ENCODE measurements around the gene RAP2A.

RAP2A gene

DNA sequence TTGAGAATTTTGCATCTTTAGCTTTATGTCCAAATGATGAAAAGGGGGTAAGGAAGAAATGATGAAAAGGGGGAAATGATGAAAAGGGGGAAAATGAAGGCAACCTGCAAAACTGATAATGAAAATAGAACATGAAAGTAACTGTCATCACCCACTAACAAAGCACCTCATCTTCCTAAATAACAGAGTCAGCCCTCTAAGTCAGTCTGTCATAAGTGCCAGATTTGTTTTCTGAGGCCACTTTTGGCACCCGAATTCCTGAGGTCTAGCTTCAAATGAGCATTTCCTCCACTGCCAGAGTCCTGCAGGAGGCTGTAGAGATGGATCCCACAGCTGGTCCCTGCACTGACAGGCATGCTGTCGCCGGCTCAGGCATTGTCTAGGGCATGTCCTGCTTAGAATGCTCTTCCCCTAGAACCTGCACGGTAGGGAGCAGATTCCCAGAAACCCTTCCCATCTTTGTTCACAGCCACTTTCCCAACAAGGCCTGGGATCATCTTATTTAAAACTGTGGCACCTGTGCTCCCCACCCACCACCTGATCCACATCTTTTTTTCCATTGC, 25.3 kb downstream of the RAP2A start:
- peak overlapping the region; percentile 82 for H3K27ac ChIP-seq (ENCODE audit: low read length)
- H3K4me3 ChIP-seq (ENCODE audit: low read length) = peak overlapping the region; percentile 55
- H3K4me2 ChIP-seq (ENCODE audit: low read depth, low read length) = peak overlapping the region; percentile 96

DNA sequence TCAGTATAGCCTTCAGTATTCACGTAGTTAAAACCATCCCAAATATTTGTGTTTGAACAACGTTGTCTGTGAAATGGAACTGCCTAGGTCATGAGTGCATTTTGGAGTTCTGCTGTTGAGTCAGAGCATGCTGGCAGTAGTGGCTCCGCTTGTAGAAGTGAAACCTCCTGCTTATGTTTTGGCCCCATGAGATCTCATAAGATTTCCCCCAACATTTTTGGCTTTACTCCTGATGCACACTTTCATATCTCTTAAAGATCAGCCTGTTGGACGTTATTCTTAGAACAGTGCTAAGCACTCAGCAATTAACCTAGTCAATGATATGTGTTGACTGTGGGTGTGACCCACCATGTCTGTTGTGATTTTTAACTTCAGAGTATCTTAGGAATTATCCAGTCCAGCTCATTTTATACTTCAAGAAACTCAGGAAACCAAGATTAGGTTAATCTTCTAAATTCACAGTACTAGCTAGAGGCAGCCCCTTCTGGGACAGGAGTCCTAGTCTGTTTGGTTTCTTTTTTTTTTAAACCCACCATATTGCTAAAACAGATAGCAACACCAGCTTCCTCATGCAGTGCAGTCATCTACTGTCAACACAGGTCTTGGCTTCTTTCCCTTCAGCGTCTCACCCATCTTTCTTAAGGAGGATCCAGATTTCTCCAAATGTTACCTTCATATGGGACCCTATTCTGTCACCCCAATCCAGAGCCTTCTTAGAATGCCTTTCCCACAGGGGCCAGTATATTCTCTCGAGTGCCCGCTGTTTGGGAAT, 26.2 kb downstream of the RAP2A start:
- no peaks in the 10 kb centered on the region for H3K9me3 ChIP-seq (replicated peaks; ENCODE audit: insufficient read depth, low read length)
- DNase-seq = peak; percentile 84
- H3K4me2 ChIP-seq (ENCODE audit: low read depth, low read length) = peak overlapping the region; percentile 96
- no peak for TF ChIP-seq EZH2 (optimal IDR thresholded peaks at IDR 0.05; ENCODE audit: low read depth, low read length)
- H3K4me1 ChIP-seq (ENCODE audit: low read length) = peaks cover 29% of the 10 kb centered on the region
- no peaks in the 10 kb centered on the region for H4K20me1 ChIP-seq (ENCODE audit: insufficient read depth, low read length)
- H3K36me3 ChIP-seq (replicated peaks; ENCODE audit: insufficient read depth, low read length) = no peaks in the 10 kb centered on the region
- peak overlapping the region; percentile 11; the same call in 1 of the 2 replicates for H2AFZ ChIP-seq (ENCODE audit: low read length)
- H3K9me2 ChIP-seq (replicated peaks; ENCODE audit: insufficient read depth, low read length) = no peaks in the 10 kb centered on the region
- H3K27me3 ChIP-seq (replicated peaks; ENCODE audit: insufficient read depth, low read length) = no peaks in the 10 kb centered on the region
- peak overlapping the region; percentile 45 for H3K9ac ChIP-seq (ENCODE audit: low read length)
- peak overlapping the region; percentile 82 for H3K27ac ChIP-seq (ENCODE audit: low read length)
- H3K79me2 ChIP-seq (ENCODE audit: low read length) = peaks cover 55% of the 10 kb centered on the region
- peaks cover 26% of the 10 kb centered on the region for H3F3A ChIP-seq (ENCODE audit: insufficient read depth, low read length)
- peak overlapping the region; percentile 55 for H3K4me3 ChIP-seq (ENCODE audit: low read length)

More for the DNA sequence above, 25.3 kb downstream of the RAP2A start:
- no peaks in the 10 kb centered on the region for H3K9me2 ChIP-seq (replicated peaks; ENCODE audit: insufficient read depth, low read length)
- no peaks in the 10 kb centered on the region for H3K36me3 ChIP-seq (replicated peaks; ENCODE audit: insufficient read depth, low read length)
- H3K4me1 ChIP-seq (ENCODE audit: low read length) = peaks cover 29% of the 10 kb centered on the region
- H3K9me3 ChIP-seq (replicated peaks; ENCODE audit: insufficient read depth, low read length) = no peaks in the 10 kb centered on the region
- H3K79me2 ChIP-seq (ENCODE audit: low read length) = peaks cover 61% of the 10 kb centered on the region
- DNase-seq = peak; percentile 50
- H3F3A ChIP-seq (ENCODE audit: insufficient read depth, low read length) = peaks cover 26% of the 10 kb centered on the region
- no peak for TF ChIP-seq EZH2 (optimal IDR thresholded peaks at IDR 0.05; ENCODE audit: low read depth, low read length)
- TF ChIP-seq, protein P1, sequence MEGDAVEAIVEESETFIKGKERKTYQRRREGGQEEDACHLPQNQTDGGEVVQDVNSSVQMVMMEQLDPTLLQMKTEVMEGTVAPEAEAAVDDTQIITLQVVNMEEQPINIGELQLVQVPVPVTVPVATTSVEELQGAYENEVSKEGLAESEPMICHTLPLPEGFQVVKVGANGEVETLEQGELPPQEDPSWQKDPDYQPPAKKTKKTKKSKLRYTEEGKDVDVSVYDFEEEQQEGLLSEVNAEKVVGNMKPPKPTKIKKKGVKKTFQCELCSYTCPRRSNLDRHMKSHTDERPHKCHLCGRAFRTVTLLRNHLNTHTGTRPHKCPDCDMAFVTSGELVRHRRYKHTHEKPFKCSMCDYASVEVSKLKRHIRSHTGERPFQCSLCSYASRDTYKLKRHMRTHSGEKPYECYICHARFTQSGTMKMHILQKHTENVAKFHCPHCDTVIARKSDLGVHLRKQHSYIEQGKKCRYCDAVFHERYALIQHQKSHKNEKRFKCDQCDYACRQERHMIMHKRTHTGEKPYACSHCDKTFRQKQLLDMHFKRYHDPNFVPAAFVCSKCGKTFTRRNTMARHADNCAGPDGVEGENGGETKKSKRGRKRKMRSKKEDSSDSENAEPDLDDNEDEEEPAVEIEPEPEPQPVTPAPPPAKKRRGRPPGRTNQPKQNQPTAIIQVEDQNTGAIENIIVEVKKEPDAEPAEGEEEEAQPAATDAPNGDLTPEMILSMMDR (IDR thresholded peaks at IDR 0.05; ENCODE audit: low read length) = no peak
- no peak for TF ChIP-seq EZH2phosphoT487 (IDR thresholded peaks at IDR 0.05; ENCODE audit: low read length)
- H3K9ac ChIP-seq (ENCODE audit: low read length) = peak overlapping the region; percentile 45
- peak overlapping the region; percentile 6; the same call in 1 of the 2 replicates for H2AFZ ChIP-seq (ENCODE audit: low read length)
- no peaks in the 10 kb centered on the region for H3K27me3 ChIP-seq (replicated peaks; ENCODE audit: insufficient read depth, low read length)
- no peaks in the 10 kb centered on the region for H4K20me1 ChIP-seq (ENCODE audit: insufficient read depth, low read length)

DNA sequence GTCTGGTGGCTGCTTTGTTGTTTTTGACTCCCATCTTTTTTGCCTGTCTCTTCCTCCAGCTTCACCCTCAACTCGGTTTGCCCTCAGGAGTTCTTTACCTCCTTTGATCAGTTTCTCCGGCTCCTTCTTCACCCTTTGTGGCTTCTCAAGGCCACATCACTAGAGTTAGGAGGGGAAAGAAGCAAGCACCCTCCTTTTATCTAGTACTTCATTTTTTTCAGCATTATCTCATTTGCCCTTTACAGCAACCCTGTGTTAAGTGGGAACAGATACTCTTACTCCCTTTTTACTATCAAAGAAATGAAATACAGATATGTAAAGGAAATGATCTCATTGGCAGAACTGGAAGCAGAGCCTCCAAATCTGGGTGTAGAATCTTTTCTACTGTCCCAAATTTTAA, 26.9 kb downstream of the RAP2A start:
- Histone ChIP-seq H3F3A (ENCODE audit: insufficient read depth, low read length) (peaks cover 26% of the 10 kb centered on the region), H3K4me3 (ENCODE audit: low read length) (peak overlapping the region; percentile 55), H4K20me1 (ENCODE audit: insufficient read depth, low read length) (no peaks in the 10 kb centered on the region), H3K27ac (ENCODE audit: low read length) (peak overlapping the region; percentile 82; the same call in 1 of the 2 replicates), H2AFZ (ENCODE audit: low read length) (peak overlapping the region; percentile 11; the same call in 1 of the 2 replicates), H3K4me1 (ENCODE audit: low read length) (peaks cover 29% of the 10 kb centered on the region), H3K4me2 (ENCODE audit: low read depth, low read length) (peak overlapping the region; percentile 96), H3K27me3 (replicated peaks; ENCODE audit: insufficient read depth, low read length) (no peaks in the 10 kb centered on the region), H3K36me3 (replicated peaks; ENCODE audit: insufficient read depth, low read length) (no peaks in the 10 kb centered on the region), H3K79me2 (ENCODE audit: low read length) (peaks cover 48% of the 10 kb centered on the region), H3K9me3 (replicated peaks; ENCODE audit: insufficient read depth, low read length) (no peaks in the 10 kb centered on the region), H3K9me2 (replicated peaks; ENCODE audit: insufficient read depth, low read length) (no peaks in the 10 kb centered on the region), H3K9ac (ENCODE audit: low read length) (peak overlapping the region; percentile 45; the same call in 1 of the 2 replicates)
- no peak for DNase-seq
- TF ChIP-seq EZH2 (optimal IDR thresholded peaks at IDR 0.05; ENCODE audit: low read depth, low read length) (no peak), EZH2phosphoT487 (IDR thresholded peaks at IDR 0.05; ENCODE audit: low read length) (no peak)
- TF ChIP-seq, protein P1 (IDR thresholded peaks at IDR 0.05; ENCODE audit: low read length) = no peak
